Measurements from ENCODE around the gene PAIP1. TPM values are rescaled to one million over a fixed set of nuclear protein-coding genes. Genes with fewer than 3 reads are reported as not detected.
"Not testable (repeated sequence)": the region's sequence is repeated elsewhere in the genome, so short reads cannot be mapped to it uniquely, and the experiment has no call there.

PAIP1 gene
- polyA plus RNA-seq, 3 donors from 2014 or later = 28.4 to 30.3 (median 29.4) TPM

- H3K4me3 Mint-ChIP-seq = no peak overlapping the region
- H3K27me3 Mint-ChIP-seq (ENCODE audit: low read depth in 3 of 3) = peaks cover 0 to 3% (median 0%) of the 10 kb centered on the region in 3 donors
- no peak overlapping the region for H3K27ac Mint-ChIP-seq
- H3K36me3 Mint-ChIP-seq = peaks cover 37 to 65% (median 40%) of the 10 kb centered on the region in 3 donors
- DNase-seq = no peak
- H3K4me1 Mint-ChIP-seq = peaks cover 0 to 1% of the 10 kb centered on the region in 2 donors
- H3K9me3 Mint-ChIP-seq = no peaks in the 10 kb centered on the region
Observed at GRCh38 chr5:43530648-43531047, 26.2 kb downstream of the PAIP1 start.

- DNase-seq = no peak
- H3K9me3 Mint-ChIP-seq = no peaks in the 10 kb centered on the region
- H3K4me3 Mint-ChIP-seq = no peak overlapping the region
- H3K27ac Mint-ChIP-seq = peak overlapping the region in 2 of 6 donors; percentile 17 to 20
- no peaks in the 10 kb centered on the region for H3K27me3 Mint-ChIP-seq (ENCODE audit: low read depth in 3 of 3)
- no peaks in the 10 kb centered on the region for H3K4me1 Mint-ChIP-seq
- peaks cover 32 to 35% (median 34%) of the 10 kb centered on the region in 3 donors for H3K36me3 Mint-ChIP-seq
Observed at GRCh38 chr5:43523662-43524072, 33.2 kb downstream of the PAIP1 start.

DNA sequence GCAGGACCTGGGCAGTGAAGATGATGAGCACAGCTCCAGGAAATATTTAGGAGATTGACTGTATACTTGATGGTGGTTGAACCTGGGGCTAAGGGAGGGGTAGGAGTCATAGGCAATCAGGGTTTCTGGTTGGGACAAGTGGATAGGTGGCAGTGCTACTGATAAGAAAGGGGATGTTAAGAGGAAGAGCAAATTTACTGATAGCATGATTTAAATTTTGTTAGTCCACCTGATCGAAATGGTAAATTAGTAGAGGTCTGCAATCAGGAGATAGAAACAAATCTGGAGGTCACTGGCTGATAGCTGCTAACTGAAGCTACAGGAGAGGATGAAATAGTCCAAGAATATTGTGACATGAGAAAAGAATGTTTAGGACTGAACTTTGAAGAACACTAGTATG, 36.3 kb downstream of the PAIP1 start:
- H3K27ac Mint-ChIP-seq = no peak overlapping the region
- peaks cover 3 to 8% of the 10 kb centered on the region in 2 donors for H3K4me1 Mint-ChIP-seq
- no peaks in the 10 kb centered on the region for H3K9me3 Mint-ChIP-seq
- H3K4me3 Mint-ChIP-seq = no peak overlapping the region
- H3K36me3 Mint-ChIP-seq = peaks cover 16 to 23% (median 16%) of the 10 kb centered on the region in 3 donors
- H3K27me3 Mint-ChIP-seq (ENCODE audit: low read depth in 3 of 3) = no peaks in the 10 kb centered on the region
- DNase-seq = no peak

DNA sequence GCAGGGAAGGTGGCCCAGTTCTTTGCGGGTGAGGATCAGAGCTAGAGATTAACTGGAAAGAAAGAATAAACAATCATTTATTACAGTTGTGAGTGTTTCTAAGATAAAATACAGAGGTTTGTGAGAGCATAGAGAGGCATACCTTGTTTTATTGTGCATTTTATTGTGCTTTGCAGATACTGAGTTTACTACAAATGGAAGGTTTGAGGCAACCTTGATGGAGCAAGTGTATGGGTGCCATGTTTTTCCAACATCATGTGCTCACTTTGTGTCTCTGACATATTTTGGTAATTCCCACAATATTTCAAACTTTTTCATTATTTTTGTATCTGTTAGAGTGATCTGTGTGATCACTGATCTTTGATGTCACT, 41.2 kb downstream of the PAIP1 start:
- Mint-ChIP-seq H3K9me3 (no peaks in the 10 kb centered on the region), H3K36me3 (peaks cover 0 to 6% (median 0%) of the 10 kb centered on the region in 3 donors), H3K4me1 (peaks cover 25 to 34% of the 10 kb centered on the region in 2 donors), H3K27ac (peak overlapping the region; percentile 90 to 96 (median 94)), H3K27me3 (ENCODE audit: low read depth in 3 of 3) (peaks cover 0 to 13% (median 0%) of the 10 kb centered on the region in 3 donors), H3K4me3 (peak overlapping the region; percentile 91 to 95 (median 93))
- no peak for DNase-seq

DNA sequence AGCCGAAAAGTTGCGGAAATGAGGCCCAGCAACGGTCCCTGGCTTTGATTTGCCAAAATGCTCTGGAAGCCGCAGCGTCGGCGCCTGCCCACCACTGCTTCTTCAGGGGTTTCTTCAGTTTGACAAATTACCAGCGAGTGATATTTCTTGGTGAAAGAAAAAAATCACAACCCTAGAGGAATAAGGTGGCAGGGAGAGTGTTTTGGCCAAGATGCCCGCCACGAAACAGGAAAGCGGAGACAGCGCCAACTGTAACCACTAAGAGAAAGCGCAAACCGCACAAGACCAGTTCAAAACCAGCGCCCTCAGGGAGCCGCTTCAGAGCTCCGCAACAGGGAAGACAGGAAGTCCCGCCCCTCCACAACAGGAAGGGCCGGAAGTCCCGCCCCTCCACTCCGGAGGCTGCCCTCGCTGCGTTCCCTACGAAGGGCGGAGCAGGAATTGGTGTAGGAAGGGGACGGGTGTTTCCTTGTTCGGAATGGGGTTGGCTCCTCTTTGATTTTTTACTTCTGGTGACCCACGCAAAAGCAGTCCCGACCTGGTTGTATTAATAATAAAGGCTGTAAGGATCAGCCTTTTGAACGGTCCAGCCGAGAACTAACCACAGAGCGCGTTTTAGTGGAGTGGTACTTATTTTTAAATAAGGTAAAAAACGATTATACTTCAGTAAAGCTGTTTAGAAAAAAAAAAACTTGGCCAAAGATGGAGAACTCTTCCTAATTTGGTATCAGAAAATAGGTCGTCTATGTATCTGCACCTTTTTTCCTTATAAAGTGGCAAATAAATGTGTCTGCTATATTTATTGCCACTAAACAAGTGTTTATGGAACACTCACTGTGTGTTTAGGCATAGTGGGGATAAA, 41.8 kb downstream of the PAIP1 start, which contains the start of gene C5orf34:
Gene C5orf34, minus strand, starts transcription at position 333 of the 862 bp plus-strand sequence. CDS start 5,809 bp downstream, outside the sequence.
- H3K27ac Mint-ChIP-seq = peak within 1 kb of the TSS; percentile 90 to 96 (median 94)
- peak within 1 kb of the TSS; percentile 91 to 95 (median 93) for H3K4me3 Mint-ChIP-seq
- H3K4me1 Mint-ChIP-seq = peaks cover 25 to 34% of the 10 kb centered on the region in 2 donors
- DNase-seq = peak; percentile 91 to 93 (median 93)
- no peaks in the 10 kb centered on the region for H3K9me3 Mint-ChIP-seq
- H3K36me3 Mint-ChIP-seq = peaks cover 0 to 2% (median 0%) of the 10 kb centered on the region in 3 donors
- H3K27me3 Mint-ChIP-seq (ENCODE audit: low read depth in 3 of 3) = peaks cover 0 to 13% (median 0%) of the 10 kb centered on the region in 3 donors

- H3K27ac Mint-ChIP-seq = peak overlapping the region; percentile 90 to 96 (median 94)
- H3K27me3 Mint-ChIP-seq (ENCODE audit: low read depth in 3 of 3) = peaks cover 0 to 13% (median 0%) of the 10 kb centered on the region in 3 donors
- no peak for DNase-seq
- peaks cover 0 to 2% (median 0%) of the 10 kb centered on the region in 3 donors for H3K36me3 Mint-ChIP-seq
- no peaks in the 10 kb centered on the region for H3K9me3 Mint-ChIP-seq
- peak overlapping the region; percentile 91 to 95 (median 93) for H3K4me3 Mint-ChIP-seq
- peaks cover 25 to 34% of the 10 kb centered on the region in 2 donors for H3K4me1 Mint-ChIP-seq
Observed at GRCh38 chr5:43514471-43514815, 42.4 kb downstream of the PAIP1 start.

DNA sequence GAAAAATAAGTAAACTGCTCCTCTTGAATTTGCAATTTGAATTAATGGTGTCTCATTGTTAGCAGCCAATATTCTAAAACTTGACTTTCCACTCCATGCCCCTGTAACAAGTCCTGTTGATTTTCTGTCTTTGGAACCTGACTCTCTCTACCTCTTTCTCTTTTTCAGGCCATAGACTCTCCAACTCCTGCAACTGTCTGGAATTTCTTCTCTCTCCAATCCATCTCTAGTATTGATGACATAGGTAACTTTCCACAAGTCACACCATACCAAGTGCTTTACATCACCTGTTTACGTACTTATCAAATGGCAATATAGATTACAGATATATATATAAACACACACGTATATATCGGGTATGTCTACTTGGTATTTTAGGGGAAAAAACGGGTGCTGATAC, 42.9 kb downstream of the PAIP1 start:
- H3K27me3 Mint-ChIP-seq (ENCODE audit: low read depth in 3 of 3) = peaks cover 0 to 13% (median 0%) of the 10 kb centered on the region in 3 donors
- peaks cover 25 to 34% of the 10 kb centered on the region in 2 donors for H3K4me1 Mint-ChIP-seq
- H3K27ac Mint-ChIP-seq = peak overlapping the region; percentile 90 to 96 (median 94)
- no peaks in the 10 kb centered on the region for H3K9me3 Mint-ChIP-seq
- peak overlapping the region; percentile 91 to 95 (median 93) for H3K4me3 Mint-ChIP-seq
- DNase-seq = no peak
- peaks cover 0 to 2% (median 0%) of the 10 kb centered on the region in 3 donors for H3K36me3 Mint-ChIP-seq

- H3K4me1 Mint-ChIP-seq = peaks cover 25 to 28% of the 10 kb centered on the region in 2 donors
- H3K36me3 Mint-ChIP-seq, DNase-seq, H3K9me3 Mint-ChIP-seq, H3K4me3 Mint-ChIP-seq, H3K27ac Mint-ChIP-seq: not testable (repeated sequence)
- peaks cover 0 to 13% (median 0%) of the 10 kb centered on the region in 3 donors for H3K27me3 Mint-ChIP-seq (ENCODE audit: low read depth in 3 of 3)
Observed at GRCh38 chr5:43511062-43511461, 45.8 kb downstream of the PAIP1 start.

DNA sequence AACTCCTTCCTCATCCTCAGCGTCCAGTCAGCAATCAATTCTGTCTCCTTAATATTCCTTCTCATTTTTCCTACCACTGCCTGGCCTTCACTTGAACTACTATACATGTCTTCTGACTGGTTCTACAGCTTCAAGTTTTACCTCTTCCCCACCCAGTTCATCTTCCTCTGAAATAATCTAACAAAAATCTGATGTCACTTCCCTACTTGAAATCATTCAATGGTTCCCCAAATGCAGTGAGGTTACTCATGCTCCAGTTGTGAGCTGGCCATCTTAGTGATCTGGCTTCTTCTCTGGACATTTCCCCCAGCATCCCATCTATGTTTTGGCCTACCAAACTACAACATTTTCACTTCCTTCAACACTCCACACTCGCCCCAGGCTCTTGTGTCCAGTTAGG, 58.3 kb downstream of the PAIP1 start:
- H3K4me1 Mint-ChIP-seq = no peaks in the 10 kb centered on the region
- H3K27me3 Mint-ChIP-seq (ENCODE audit: low read depth in 3 of 3) = no peaks in the 10 kb centered on the region
- H3K9me3 Mint-ChIP-seq = no peaks in the 10 kb centered on the region
- peak overlapping the region in 1 of 6 donors; percentile 8 for H3K27ac Mint-ChIP-seq
- DNase-seq = no peak
- H3K4me3 Mint-ChIP-seq = no peak overlapping the region
- H3K36me3 Mint-ChIP-seq = peaks cover 2 to 19% (median 3%) of the 10 kb centered on the region in 3 donors

DNA sequence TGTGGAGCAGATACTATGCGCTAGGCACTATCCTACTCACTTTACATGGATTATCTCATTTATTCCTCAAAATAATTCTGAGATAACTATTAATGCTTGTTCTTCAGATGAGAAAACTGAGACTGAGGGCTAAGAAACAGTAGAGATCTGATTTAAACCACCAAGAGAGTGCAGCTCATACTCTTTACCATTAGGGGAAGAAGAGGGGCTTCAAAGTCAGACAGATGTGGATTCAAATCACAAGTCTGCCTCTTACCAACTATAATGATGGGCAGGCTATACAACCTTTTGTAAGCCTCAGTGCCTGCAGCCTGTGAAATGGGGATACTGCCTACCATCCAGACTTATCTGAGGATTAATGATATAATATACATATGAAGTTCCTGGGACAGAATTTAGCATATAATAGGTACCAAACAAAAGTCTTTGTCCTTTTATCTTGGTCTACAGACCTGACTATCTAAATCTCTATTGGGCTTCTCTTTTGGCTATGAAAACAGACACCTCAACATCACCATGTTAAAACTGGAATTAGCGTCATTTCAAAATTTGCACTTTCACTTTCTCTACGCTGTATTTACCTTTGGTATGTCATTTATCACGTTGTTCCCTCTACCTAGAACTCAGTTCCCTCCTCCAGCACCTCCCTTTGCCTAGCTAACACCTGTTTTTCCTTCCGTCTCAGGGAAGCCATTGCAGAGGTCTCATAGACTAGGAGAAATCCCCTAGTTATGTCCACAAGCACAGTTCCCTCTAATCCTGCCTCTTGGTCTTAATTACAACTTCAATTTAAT, 59.4 kb downstream of the PAIP1 start:
- Mint-ChIP-seq H3K4me1 (no peaks in the 10 kb centered on the region), H3K27me3 (ENCODE audit: low read depth in 3 of 3) (no peaks in the 10 kb centered on the region), H3K27ac (no peak overlapping the region), H3K4me3 (peak overlapping the region in 1 of 5 donors; percentile 33), H3K36me3 (peaks cover 0 to 19% (median 0%) of the 10 kb centered on the region in 3 donors), H3K9me3 (no peaks in the 10 kb centered on the region)
- no peak for DNase-seq

- Mint-ChIP-seq H3K27me3 (ENCODE audit: low read depth in 3 of 3) (no peaks in the 10 kb centered on the region), H3K4me3 (no peak overlapping the region), H3K4me1 (no peaks in the 10 kb centered on the region), H3K27ac (no peak overlapping the region), H3K9me3 (no peaks in the 10 kb centered on the region), H3K36me3 (peaks cover 0 to 8% (median 8%) of the 10 kb centered on the region in 3 donors)
- DNase-seq = no peak
Observed at GRCh38 chr5:43491326-43491725, 65.6 kb downstream of the PAIP1 start.

DNA sequence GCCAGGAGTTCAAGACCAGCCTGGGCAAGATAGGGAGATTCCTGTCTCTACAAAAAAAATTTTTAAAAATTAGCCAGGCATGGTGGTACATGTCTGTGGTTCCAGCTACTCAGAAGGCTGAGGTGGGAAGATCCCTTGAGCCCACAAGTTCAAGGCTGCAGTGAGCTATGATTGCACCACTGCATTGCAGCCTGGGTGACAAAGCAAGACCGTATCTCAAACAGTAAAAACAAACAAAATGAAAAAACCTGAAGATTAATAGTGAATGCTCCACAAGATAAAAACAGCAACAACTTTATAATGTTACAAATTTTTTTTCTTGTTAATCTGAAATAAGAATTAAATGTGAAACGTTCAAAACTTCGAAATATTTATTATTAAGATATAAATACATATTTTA, 70.5 kb downstream of the PAIP1 start:
- peak overlapping the region in 2 of 6 donors; percentile 2 to 100 for H3K27ac Mint-ChIP-seq

DNA sequence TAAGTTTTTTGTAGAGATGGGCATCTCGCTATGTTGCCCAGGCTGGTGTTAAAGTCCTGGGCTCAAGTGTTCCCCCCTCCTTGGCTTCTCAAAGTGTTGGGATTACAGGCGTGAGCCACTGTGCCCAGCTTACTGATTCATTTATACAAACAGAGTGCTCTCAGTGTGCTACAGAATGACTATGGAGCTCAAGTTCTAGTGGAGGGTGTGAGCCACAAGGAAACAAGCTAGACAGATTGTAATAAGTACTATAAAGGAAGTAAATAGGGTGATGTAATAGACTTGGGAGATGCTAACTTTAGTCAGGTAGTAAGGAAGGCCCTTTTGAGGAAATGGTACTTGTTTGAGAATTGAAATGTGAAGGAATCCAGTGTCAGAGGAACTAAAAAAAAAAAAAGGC, 71.5 kb downstream of the PAIP1 start:
- H3K36me3 Mint-ChIP-seq = peaks cover 0 to 8% (median 5%) of the 10 kb centered on the region in 3 donors
- H3K27ac Mint-ChIP-seq = peak overlapping the region; percentile 89 to 100 (median 94)
- H3K27me3 Mint-ChIP-seq (ENCODE audit: low read depth in 3 of 3) = peaks cover 5 to 16% (median 12%) of the 10 kb centered on the region in 3 donors
- no peaks in the 10 kb centered on the region for H3K9me3 Mint-ChIP-seq
- H3K4me3 Mint-ChIP-seq = no peak overlapping the region
- no peak for DNase-seq
- peaks cover 28 to 46% of the 10 kb centered on the region in 2 donors for H3K4me1 Mint-ChIP-seq

More for the DNA sequence above, 70.5 kb downstream of the PAIP1 start:
- Mint-ChIP-seq H3K4me3 (no peak overlapping the region), H3K4me1 (peaks cover 28 to 44% of the 10 kb centered on the region in 2 donors), H3K27me3 (ENCODE audit: low read depth in 3 of 3) (peaks cover 5 to 16% (median 12%) of the 10 kb centered on the region in 3 donors), H3K9me3 (no peaks in the 10 kb centered on the region), H3K36me3 (peaks cover 0 to 8% (median 8%) of the 10 kb centered on the region in 3 donors)
- no peak for DNase-seq

All from immature natural killer cell (primary cell).